Measurements from ENCODE around the gene PALLD.

DNA sequence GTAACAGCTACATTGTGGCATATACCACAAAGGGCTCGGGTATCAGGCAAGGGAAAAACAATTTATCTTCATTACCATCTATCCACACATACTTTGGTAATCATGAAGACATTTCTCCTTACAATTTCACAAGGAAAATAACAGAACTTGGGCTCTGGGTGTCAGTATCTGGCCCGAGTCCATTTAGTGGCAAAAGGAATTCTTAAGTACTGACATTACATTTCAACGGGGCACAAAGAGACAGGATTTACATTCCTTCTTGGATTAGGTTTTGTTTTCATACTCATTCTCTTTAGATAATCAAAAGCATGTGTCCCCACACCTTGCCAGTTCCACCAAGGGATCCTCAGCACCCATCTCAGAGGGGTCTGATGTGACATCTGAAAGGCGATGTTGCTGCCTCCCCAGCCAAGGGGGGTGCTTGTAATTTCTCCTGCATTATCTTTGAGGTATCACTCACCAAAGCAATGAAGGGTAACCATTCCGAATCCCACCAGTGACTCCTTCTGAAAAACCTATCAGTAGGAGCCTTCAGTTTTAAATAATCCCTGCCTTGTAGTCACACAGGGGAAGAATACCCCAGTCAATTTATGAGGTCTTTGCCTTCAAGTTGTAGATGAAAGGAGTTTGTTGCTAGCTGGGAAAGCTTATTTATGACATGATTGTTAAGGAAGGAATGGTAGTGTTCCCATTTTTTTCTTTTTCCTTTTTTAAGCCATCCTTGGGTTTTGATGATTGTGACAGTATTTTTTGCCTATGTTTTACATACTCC lies 118.6 kb downstream of the PALLD start:
- TF ChIP-seq CTCF (IDR thresholded peaks at IDR 0.05; ENCODE audit: extremely low read depth in 1 of 2, insufficient read depth in 1 of 2, low read depth in 1 of 2, low read length in 2 of 2) (no peak), POLR2AphosphoS5 (IDR thresholded peaks at IDR 0.05; ENCODE audit: insufficient read depth, low read depth, low read length) (no peak), JUN (IDR thresholded peaks at IDR 0.05; ENCODE audit: borderline replicate concordance, insufficient read depth, insufficient read length, low read depth) (no peak), POLR2A (IDR thresholded peaks at IDR 0.05; ENCODE audit: low read depth, low read length) (no peak), EZH2 (IDR thresholded peaks at IDR 0.05; ENCODE audit: borderline replicate concordance, low read depth, low read length, severe bottlenecking) (no peak), MYC (IDR thresholded peaks at IDR 0.05; ENCODE audit: low read depth, low read length) (no peak), FOS (IDR thresholded peaks at IDR 0.05; ENCODE audit: borderline replicate concordance, insufficient read depth, low read length) (no peak), GATA2 (IDR thresholded peaks at IDR 0.05; ENCODE audit: insufficient read depth, insufficient read length, low read depth, low read length) (no peak)
- TF ChIP-seq, protein P1, sequence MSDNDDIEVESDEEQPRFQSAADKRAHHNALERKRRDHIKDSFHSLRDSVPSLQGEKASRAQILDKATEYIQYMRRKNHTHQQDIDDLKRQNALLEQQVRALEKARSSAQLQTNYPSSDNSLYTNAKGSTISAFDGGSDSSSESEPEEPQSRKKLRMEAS (IDR thresholded peaks at IDR 0.05; ENCODE audit: insufficient read depth, insufficient read length): no peak

Measured in endothelial cell of umbilical vein (primary cell).